HG02623 (cell line): ENCODE results near the gene SMYD1.

ENCODE experiments used
- ATAC-seq: cut with Tn5 transposase; IDR thresholded peaks from one replicate; pipeline ENCODE4 v1.9.1; 2021; ENCODE audit warnings: moderate library complexity; ENCODE audit not compliant: unreplicated experiment

Gene SMYD1

DNA sequence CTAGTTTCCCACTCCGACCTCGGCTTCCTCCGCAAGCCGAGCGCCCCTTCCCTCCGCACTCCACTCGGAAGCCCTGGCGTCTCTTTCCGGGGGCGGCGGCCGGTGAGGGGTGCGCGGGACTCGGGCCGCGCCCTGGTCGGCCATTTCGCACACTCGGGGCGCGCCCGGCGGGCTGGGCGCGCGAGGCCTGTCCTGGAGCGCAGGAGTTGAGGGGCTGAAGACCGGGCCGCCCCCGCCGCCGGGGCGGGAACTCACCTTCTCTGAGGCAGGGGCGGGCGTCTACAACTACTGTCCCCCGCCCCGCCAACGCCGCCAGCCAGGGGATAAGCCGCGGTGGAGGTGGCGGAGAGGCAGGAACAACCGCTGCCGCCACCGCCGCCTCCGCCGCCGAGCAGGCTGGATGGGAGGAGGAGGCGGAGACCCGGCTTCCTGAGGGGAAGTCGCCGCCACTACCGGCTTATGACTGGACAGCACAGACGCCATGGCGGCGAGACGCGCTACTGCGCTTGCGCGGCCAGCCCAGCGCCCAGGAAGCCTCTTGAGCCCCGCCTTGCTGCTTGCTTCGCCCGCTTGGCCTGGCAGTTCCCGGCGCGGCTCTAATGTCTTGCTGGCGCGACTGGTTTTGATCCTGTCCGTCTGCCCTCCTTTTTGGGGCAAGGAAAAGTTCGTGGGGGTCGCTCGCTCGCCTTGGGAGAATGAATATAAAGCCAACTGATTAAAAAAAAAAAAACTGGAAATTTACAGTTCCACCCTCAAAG is 12.1 kb upstream of the SMYD1 start, which contains the start of gene KRCC1:
TSS of gene KRCC1 (minus strand) at position 413 of the 758 bp plus-strand sequence. CDS start 27,220 bp downstream, outside the sequence.
- ATAC-seq = peak; percentile 94

DNA sequence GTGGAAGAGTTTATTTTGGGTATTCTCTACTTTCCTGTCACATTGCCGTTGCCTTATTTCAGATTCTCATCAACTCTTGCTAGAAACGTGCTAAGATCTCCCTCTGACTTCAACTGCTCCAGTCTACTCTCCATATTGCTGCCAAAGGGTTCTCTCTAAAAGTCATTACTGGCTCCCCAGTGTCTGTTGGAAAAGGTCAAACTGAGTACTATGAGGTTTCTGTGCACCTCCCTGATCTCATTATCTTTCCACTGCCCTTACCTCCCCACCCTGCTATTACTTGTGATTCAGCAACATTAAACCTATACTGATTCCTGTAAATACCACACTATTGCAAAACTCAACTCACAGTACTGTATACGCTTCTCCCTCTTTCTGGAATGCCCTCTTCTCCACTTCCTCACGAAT is 10.2 kb upstream of the SMYD1 start:
- ATAC-seq = no peak

DNA sequence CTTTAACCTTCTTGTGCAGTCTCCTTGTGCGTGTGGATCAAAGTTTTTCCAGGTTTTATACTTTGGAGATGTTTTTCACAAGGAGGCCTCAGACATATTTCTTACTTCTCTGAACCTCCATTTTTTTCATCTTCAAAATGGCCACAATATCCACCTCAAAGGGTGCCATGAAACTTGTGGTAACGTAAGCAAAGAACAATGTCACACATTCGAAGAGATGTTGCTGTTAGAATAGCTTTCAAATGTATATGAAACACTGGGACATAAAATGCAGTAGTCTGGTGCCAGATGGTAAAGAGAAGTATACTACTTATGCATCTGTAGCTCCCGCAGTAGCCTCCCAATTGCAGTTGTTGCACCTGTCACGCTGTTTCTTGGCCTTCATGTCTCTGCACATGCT is 9.4 kb upstream of the SMYD1 start:
- ATAC-seq = no peak

DNA sequence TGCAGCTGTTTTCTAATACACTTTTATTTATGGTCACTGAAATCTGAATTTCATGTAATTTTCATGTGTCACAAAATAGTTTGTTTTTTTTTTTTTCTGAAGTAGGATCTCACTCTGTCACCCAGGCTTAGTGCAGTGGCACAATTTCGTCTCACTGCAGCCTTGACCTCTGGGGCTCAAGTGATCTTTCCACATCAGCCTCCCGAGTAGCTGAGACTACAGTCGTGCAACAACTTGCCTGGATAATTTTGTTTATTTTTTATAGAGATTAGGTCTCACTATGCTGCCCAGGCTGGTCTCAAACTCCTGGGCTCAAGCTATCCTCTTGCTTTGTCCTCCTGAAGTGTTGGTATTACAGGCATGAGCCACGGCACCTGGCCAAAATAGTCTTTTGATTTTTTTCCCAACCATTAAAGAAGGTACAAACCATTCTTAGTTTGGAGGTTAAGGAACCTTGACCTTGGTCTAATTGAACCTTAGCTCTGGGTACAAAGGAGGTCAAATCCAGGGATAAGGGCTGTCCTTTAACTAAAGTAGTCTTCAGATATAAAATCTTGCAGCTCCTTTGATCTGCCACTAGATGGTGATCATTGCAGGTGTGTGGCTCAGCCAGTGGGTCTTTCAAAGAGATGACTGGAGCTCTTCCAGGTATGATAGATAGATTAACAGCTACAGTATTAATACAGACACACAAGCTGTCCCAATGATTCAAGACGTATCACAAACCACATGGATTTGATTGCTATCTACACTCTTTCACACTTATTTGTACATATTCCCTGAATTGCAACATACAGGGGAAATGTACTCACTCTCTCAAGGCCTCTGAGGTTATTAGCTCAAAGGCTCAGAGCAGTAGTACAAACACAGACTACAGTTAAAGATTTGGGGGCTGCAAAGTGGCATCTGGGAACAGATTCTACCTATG is 7.4 kb upstream of the SMYD1 start:
- no peak for ATAC-seq

DNA sequence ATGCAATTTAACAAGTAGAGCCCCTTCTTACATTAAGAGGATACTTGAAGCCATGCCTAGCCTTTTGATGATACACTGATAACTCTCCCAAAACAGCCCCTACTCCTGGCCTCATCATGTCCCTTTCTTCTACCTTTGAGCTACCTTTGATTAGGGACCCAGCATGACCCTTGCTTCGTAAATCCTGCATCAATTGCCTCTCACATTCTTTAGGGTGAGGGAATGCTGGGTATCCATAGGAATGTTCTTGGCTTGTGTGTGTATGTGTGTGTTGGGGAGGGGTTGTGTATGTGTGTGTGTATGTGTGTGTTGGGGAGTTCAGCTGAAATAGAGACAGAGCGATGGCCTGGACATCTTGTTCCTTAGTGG is 6.7 kb upstream of the SMYD1 start:
- ATAC-seq = no peak

DNA sequence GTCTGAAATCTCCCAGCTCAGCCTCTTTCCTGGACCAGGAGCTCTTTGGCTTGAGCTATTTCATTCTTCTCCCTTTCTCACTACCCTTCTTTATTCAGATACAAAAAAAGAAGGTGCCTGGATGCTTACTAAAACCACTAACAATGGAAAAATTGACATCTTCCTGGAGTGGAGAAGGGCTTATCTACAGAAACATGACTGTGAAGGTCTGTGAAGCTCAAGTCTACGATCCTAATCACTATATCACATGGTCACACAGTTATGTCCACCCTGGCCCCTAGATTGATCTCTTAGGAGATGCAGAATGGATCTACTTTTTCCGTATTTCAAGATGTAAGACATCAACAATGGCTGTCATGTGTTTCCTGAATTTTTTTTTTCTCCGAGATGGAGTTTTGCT is 6.3 kb upstream of the SMYD1 start:
- no peak for ATAC-seq

DNA sequence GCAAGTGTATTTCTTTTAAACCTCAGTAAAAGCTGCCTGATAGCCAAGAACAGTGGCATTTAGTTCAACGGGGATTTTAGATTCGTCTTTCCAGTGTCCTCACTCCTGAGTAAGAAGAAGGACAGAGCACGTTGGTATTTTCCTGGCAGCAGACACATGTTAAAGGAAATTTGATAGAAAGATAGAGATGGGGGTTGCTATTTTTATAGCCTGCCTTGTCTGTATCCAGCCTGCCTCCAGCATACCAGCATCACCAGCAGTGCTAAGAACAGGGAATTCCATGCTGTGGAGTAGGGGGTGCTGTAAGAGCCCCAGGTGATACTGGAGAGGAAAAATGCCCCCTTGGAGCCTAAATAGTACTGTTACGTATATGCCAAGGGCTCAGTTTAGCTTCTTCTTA is 1.1 kb upstream of the SMYD1 start:
- no peak for ATAC-seq

DNA sequence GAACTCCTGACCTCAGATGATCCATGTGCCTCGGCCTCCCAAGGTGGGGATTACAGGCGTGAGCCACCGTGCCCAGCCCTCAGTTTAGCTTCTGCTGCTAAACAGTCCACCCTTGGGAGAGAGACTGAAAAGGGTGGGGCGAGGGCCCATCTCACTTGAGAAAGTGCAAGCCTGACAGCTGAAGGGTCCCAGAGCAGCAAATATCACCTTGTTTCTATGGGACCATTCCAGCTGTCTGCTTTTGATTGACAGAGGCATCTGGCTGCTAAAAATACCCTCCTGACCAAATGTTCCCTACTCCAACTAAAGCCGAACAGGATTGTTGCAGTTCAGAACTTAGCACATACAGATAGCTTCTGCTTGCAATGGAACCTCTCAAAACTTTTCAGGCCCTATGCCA is 436 bp upstream of the SMYD1 start:
- no peak for ATAC-seq

DNA sequence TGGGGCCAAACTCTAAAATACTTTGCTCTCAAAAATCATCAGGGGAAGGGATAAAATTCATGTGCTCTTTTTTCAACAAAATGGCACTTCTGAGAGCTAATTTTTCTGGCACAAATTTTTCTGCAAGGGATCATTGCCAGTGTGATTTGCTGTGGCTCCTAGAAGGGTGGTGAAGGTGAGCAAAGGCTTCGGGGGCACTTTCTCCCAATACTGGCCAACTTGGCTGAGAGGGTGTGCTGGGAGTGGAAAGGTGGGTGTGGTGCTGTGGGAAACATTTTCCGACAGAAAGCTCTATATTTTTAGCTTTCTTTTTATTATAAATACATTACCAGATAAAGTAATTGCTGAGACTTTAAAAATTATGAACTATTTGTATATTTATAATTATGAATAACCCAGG is 419 bp downstream of the SMYD1 start:
- ATAC-seq = no peak

DNA sequence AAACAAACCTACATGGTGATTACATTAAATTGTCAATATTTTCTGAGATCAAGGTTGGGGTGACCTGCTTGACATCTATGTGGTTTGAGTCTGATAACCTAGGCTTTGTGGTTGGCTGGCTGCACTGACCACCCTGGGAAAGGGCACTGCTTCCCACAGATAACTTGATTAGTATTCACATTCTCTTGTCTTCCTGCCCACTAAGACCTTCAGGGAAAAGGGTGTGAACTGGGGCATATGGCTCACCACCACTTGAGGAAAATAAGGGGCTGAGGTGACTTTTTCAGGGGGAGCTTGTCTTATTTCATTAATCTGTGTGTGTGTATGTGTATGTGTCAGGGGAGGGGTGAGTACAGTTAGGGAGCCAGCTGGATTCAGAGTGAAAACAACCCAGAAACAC is 1.5 kb downstream of the SMYD1 start:
- no peak for ATAC-seq

DNA sequence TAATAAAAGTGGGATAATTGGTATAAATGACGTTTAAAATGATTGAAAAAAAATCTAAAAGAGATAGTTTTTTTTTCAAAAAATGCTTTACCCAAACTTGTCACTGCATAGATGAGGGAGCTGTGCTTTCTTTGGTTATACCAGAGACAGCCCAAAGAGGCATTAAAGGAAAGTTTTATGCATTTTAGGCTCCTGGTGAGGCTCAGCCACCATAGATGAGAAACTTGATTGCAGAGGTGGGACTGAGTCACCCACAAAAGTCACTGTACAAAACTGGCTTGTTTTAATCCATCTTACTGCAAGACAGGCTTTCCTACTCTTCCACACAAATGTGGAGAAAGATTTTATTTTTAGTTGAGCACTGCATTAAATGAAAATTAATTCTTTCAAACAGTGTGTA is 2.4 kb downstream of the SMYD1 start:
- no peak for ATAC-seq

DNA sequence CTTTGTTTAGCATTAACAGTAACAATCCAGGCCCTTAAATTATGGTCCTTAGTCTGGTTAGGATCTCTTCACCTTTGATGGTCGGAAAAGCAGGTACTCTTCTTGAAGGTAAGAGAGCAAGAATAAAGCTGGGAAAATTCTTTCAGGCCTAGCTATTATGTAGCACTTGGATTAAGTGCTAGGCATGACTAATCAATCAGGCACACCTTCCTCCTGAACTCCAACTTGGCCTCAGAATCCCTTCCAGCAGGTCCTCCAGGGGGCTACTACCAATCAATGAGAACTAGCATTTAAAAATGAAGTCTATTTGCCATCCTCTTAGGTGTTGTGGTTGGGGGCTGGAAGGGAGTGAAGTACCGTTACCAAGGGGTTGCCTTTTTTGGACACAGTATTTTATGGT is 3.7 kb downstream of the SMYD1 start:
- ATAC-seq = no peak

DNA sequence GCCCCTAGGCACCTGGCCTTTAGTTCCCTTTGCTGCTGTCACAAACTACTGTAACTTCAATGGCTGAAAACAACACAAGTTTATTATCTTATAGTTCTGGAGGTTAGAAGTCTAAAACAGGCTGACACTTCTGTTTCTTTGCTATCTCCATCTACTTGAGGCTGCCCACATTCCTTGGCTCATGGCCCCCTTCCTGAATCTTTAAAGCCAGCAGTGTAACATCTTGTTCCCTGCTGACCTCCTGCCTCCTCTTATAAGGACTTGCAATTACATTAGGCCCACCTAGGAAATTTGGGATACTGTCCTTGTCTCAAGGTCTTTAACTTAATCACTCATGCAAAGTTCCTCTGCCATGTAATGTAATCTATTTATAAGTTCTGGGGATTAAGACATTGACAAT is 6.5 kb downstream of the SMYD1 start:
- ATAC-seq = no peak

DNA sequence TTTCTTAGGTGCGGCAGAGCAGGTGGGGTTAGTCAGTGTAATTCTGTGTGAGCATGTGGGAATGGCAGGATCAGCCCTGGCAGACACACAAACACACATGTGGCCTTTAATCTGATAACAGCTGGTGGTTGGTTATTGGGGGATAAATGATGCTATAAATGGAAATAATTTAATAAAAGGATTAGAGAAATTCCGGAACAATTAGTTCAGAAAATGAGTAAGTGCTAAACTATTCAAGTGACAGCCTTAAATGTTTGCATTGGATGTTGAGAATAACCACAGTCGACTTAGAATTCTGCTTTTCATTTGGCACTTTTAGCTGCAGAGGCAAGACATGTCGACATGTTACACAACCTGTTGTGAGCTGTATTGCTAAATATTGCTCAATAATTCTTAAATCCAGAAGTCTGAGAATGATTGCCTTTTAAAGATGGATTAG is 7.2 kb downstream of the SMYD1 start:
- no peak for ATAC-seq

DNA sequence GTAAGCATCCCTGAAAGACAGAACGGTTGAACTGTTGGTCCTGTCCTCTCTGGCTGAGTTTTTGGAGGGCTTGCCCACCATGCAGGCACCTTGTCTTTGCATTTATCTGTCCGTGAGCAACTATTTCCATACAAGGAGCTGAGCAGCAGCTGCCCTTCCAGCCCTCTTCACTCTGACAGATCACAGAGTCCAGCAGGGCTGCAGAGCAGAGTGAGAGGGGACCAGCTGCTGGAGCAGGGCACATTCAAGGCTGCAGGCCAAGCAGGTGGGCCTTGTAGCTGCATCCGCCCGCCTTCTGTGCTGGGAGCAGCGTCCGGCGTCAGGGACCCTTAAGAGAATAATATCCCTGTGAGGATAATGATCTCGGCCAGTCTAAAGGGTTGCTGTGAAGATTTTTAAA is 9.5 kb downstream of the SMYD1 start:
- ATAC-seq = no peak

DNA sequence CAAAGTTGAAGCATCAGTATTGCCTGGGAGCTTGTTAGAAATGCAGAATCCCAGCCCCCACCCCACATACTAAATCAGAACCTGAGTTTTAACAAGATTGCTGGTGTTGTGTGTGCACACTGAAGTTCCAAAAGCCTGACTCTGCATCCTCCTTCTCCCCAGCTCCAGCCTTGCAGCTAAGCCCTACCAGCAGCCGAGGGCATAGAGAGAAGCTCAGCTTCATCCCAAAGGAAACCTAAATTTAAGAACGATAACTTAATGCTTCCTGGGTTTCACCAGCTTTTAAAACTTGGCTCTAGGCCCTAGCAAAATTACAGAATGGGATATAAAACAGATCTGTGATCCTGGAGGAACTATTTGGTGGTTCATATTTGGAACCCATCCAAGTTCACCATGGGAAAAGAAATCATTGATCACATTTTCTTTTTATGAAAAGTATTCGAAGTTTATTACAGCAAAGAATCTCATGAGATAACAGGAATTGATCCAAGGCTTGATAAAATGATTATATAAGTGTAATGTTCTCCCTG is 11.1 kb downstream of the SMYD1 start:
- ATAC-seq = no peak

DNA sequence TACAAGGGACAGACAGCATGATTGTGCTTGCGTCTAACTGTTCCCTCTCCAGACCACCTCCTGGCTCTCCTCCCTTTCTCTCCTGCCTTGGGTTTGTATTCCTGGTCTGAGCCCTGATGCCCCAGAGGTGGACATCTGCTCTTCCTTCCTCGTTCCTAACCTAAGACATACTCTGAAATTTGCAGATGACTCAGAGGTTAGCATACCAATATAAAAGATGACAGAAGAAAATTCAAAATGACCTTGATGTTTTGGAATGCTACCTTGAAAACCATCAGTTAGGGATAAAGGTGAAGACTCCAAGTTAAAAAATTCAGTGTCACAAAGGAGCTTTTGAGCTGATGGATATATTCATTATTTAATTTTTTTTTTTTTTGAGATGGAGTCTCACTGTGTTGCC is 12.9 kb downstream of the SMYD1 start:
- no peak for ATAC-seq

DNA sequence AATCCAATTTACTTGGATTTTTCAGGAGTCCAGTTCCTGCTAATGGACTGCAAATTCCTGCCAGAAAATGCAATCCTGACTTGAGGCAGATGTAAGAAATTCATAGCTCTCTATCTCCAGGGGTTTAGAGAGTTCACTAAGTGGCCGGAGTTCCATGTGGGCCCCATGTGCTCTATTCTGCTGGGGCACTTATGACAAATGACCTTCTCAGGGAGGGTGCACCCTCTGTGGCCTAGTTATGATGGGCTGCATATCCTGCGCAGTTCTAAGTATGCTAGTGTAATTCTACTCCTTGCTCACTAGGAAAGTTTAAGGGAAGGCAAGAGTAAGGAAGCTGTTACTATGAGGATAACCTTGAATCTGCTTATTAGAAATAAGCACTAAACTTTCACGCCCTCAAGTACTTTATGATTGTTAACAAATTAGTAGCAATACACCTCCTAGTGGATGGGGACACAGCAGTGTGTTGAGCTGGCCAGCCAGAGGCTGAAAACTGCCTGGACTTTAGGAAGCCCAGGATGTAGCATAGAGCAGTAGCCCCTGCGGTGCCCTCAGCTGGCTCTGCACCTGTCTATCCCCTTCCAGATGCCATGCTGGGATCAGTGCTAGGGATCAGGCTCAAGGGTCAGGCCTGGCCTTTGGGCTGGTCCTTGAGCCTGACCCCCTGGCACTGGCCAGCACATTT is 14.4 kb downstream of the SMYD1 start:
- ATAC-seq = no peak

DNA sequence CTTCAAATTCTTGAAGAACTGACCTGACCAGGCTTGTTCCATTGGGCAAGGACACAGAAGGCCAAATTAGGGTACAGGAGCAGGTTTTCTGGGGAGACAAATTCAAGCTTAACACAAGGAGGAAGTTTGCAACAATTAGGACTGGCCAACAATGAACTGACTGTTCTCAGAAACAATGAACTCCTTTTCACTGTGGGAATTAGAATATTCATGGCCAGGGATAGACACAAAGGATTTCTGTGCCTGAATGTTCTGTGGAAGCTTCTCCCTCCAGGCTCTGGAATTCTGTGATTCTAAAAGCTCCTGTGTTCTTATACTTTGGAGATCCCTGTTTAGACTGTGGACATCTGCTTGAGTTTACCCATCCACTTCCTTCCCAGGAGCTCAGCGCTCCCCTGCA is 15.2 kb downstream of the SMYD1 start:
- no peak for ATAC-seq

DNA sequence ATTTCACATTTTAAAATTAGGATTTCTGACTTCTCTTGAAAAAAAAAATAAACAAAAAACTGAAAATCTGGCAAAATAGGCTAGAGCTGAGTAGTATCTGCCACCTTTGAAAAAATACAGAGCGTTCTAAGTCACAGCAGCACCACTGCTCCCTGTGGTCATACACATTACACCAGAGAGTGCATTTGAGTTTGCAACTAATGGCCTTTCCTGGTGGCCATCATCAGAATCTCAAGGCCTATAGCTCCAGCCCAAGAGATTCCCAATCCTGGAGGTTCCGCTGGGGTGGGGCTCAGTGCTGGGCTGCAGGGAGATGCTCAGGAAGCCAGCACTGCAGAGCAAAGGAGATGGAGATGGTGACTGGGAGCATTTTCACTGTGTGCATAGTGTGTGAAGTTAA is 17.5 kb downstream of the SMYD1 start:
- no peak for ATAC-seq

DNA sequence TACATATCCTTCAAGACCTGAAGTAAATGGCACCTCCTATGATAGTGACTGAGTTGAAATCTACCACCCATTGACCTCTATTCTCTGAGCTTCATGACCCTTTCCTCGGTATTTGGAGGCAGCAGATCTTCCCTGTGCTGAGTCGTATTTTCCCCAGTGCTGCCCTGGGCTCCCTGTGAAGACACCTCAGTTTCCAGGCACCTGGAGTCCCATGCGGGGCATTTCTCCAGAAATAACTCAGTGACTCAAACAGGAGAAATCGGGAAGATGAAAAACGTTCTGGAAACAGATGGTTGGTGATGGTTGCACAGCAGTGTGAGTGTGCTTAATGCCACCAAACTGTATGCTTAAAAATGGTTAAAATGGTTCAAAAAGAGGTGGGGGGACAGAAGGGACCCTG is 18.0 kb downstream of the SMYD1 start:
- no peak for ATAC-seq
